HG03457 (cell line): ENCODE data around the gene DPEP1.
"Not testable (repeated sequence)": the region's sequence is repeated elsewhere in the genome, so short reads cannot be mapped to it uniquely, and the experiment has no call there.

ENCODE experiments used
- ATAC-seq: cut with Tn5 transposase; IDR thresholded peaks from one replicate; pipeline ENCODE4 v1.9.1; 2021; ENCODE audit warnings: moderate number of reproducible peaks; ENCODE audit not compliant: unreplicated experiment

Gene DPEP1

DNA sequence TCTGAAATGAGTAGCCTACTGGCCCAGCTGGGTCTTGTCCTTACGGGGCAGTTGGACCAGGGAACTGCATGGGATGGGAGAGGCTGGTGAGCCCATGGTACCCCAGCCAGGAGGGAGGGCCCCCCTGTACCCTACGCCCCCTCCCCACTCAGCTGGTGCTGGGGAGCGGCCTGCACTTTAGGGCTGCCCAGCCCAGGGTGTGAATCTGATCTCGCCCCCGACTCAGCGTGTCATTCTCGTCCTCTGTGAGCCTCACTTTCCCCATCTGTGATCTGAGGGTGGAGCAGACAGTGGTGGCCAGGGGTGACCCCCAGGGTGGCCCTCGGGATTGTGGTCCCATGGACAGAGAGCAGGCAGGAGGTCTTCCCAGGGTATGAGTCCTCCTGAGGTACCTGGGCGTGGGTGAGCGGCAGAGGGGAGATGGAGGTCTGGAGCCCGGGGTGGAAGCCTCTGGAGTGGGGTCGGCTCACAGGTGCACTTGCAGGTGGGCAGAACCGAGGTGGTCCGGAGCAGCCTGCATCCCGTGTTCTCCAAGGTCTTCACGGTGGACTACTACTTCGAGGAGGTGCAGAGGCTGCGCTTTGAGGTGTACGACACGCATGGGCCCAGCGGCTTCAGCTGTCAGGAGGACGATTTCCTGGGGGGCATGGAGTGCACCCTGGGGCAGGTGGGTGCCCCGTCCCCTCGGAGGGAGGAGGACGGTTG is 36.2 kb upstream of the DPEP1 start:
- ATAC-seq, result no peak

GRCh38 chr16:89579351-89579750 is 34.1 kb upstream of the DPEP1 start:
- ATAC-seq, result no peak

DNA sequence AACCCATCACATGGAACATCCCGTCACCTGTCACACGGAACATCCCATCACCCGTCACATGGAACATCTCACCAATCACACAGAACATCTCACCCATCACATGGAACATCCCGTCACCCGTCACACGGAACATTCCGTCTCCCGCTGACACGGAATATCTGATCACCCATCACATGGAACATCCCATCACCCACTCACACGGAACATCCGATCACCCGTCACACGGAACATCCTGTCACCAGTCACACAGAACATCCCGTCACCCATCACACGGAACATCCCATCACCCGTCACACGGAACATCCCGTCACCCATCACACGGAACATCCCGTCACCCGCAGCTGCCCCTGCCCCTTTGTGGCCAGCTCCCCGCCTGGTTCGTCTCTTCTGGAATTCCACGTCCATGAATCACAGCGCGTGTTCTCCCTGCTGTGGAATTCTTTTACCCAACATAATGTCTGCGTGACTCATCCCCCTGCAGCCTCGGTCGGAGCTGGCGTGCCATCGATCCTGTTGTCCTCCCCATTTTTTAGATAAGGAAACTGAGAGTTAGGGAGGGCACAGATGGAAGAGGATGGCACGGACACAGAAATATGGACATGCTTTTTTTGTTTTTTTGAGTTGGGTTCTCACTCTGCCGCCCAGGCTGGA is 32.3 kb upstream of the DPEP1 start:
- ATAC-seq, result no peak

DNA sequence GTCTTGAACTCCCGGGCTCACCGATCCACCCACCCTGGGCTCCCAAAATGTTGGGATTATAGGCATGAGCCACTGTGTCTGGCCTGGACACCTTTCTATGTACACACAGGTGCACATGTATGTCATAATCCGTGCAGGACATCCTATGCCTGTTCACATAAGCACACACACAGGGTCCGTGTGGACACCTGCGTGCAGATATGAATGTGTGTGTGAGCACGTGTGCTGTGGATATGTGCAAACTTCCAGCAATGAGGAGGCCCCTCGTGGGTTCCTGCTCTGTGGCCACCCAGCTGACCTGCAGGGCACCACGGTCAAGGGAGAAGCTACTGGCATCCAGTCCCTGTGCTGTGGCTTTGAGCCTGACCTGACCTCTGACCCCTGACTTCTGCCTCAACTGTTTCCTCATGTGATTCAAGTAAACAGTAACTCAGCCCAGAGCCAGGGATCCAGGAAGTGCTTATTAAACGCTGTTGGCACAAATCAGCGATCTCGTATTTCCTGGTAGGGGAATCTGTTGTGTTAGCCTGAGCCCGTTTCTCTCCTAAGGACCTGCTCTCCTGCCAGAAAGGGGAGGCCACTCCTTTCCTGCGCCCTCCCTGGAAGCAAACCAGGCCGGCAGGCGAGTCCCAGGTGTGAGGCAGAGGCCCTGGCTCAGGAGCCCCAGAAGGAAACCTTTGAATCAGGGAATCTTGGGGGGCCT is 31.4 kb upstream of the DPEP1 start:
- ATAC-seq, result no peak

DNA sequence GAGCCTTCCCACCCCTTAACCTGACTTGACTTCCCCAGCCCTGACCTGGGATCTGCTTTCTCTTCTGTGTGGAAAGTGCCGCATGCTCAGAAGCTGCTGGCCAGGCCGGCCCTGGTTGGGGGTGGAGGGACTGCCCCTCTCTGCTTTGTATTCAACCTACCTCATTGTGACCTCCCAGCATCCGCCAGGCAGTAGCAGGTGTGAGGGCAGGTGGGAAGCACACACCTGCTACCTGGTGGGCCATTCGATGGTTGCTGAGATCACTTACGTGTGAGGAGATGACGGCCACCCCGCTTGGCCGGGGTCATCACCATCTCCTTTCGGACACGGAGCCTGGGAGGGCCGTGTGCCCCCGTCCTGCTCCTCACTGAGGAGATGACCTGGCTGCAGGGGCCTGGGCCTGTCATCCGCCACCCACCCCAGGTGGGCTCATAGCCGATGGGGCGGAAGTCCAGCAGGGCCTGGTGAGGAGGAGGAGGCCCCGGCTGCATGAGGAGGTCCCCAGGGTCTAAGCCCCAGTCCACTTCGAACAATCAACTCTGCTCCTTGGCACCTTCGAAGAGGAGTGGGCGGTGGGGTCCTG is 30.7 kb upstream of the DPEP1 start:
- no peak for ATAC-seq

DNA sequence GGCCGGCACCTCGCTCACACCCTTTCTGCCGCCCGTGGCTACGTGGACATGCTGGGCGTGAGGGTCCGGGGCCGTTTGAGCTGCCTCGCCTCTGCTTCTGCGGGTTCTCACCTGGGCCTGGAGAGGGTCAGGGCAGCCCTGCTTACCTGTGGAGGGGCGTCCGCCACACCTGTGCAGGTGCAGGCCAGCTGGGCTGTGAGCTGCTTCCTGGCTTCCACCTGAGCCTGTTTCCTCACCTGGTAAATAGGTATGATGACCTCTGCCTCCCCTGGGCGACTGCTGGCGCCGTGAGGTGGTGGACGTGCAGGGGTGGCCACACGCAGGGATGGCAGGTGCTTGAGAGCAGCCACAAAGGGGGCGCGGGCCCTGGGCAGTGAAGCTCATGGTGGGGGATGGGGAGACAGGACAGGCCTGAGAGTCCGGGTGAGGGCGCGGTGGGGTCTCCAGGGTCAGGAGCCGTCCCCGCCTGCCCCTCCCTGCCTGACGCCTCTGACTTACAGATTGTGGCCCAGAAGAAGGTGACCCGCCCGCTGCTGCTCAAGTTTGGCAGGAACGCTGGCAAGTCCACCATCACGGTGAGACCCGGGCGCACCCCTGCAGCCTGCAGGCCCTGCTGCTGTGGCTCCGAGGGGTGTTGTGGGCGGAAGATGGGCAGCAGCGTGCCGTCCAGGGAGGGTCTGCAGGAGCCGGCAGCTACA is 30.1 kb upstream of the DPEP1 start:
- ATAC-seq, result no peak

DNA sequence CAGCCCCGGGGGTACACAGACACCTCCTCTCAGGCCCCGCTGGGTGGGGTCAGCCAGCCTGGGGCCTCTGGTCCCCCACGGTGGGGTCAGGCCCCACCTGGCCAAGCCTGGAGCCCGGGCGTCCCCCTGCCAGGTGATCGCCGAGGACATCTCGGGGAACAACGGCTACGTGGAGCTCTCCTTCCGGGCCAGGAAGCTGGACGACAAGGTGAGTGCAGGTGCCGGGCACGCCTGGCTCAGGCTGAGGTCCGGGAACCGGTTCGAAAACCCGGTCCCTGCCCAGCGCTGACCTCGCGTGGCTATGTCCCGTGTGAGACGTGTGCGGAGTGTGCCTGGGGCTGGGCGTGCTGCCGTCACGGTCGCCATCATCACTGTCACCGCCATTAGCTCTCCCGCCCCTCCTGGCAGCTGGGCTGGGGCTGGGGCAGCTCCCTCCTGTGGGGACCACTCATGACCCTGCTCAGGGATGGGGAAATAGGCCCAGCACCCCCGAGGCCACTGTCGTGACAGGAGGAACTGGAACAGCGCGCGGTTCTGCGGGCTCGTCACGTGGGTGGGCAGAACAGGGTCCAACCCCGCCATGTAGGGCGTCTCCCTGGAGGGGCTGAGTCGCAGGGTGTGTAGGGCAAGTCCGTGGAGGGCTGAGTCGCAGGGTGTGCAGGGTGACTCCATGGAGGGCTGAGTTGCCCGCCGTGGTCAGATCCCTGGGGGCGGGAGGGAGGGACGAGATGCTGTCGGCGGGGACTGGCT is 29.4 kb upstream of the DPEP1 start:
- no peak for ATAC-seq

GRCh38 chr16:89584768-89585549 is 28.5 kb upstream of the DPEP1 start:
- ATAC-seq, result no peak

- ATAC-seq, result no peak
Measured at GRCh38 chr16:89586218-89586617, 27.2 kb upstream of the DPEP1 start.

DNA sequence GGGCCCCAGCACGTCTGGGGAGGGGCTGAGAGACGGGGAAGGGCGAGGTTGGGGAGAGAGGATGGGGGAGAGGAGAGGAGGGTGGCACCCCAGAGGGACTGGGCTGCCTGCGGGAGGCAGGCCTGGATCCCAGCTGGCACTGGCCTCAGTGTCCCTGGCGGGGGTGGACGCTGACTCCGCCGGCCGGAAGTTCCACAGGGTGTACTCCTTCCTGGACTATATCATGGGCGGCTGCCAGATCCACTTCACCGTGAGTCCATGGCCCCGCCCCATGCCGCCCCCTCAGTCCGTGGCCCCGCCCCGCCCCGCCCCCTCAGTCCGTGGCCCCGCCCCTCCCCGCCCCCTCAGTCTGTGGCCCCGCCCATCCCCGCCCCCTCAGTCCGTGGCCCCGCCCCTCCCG is 26.6 kb upstream of the DPEP1 start:
- no peak for ATAC-seq

DNA sequence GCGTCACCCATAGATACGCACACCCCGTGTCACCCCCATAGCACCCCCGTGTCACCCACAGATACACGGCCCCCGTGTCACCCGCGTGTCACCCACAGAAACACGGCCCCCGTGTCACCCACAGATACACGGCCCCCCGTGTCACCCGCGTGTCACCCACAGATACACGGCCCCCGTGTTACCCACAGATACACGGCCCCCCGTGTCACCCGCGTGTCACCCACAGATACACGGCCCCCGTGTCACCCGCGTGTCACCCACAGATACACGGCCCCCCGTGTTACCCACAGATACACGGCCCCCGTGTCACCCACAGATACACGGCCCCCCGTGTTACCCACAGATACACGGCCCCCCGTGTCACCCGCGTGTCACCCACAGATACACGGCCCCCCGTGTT is 25.8 kb upstream of the DPEP1 start:
- not testable (repeated sequence) for ATAC-seq

- no peak for ATAC-seq
Measured at GRCh38 chr16:89588413-89589109, 24.9 kb upstream of the DPEP1 start.

- ATAC-seq, result no peak
Measured at GRCh38 chr16:89589241-89589926, 24.1 kb upstream of the DPEP1 start.

DNA sequence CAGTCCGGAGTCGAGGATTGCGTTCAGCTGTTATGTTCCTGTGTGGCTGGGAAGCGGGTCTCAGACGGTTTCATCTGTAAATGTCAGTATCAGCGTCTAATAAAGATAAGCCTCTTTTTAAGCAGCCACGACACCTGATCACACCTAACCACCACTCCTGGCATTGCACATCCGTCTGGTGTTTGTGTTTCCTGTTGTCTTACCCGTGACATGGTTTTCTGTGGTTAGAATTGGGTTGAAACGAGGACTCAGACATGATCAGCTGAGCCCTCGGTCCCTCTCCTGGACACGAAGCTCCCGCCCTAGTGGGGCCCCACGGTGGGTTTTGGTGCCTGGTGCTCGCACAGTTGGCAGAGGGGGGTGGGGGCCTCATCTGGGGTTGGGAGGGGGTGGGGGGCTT is 19.6 kb upstream of the DPEP1 start:
- ATAC-seq, result no peak

DNA sequence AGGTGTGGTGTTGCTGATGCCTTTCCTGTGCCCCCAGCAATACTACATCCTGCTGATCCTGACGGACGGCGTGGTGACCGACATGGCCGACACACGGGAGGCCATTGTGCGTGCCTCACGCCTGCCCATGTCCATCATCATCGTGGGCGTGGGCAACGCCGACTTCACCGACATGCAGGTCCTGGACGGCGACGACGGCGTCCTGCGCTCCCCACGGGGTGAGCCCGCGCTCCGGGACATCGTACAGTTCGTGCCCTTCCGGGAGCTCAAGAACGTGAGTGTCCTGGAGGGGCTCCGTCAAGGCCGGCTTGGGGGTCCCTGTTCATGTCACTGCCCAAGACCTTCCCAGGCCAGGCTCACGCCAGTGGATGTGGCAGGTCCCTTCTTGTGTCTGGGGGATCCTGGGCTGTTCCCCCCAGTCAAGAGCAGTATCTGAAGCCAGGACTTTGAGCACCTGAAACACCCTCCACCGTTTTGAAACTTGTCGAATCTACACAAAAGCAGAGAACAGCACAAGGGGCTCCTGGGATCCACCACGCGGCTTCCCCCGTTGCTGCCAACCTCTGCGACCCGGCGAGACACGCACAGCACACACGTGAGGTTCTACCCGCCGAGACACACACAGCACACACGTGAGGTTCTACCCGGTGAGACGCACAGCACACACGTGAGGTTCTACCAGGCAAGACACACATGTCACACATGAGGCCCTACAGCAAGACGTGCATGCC is 17.9 kb upstream of the DPEP1 start:
- no peak for ATAC-seq

- no peak for ATAC-seq
Measured at GRCh38 chr16:89596061-89596689, 17.3 kb upstream of the DPEP1 start.

DNA sequence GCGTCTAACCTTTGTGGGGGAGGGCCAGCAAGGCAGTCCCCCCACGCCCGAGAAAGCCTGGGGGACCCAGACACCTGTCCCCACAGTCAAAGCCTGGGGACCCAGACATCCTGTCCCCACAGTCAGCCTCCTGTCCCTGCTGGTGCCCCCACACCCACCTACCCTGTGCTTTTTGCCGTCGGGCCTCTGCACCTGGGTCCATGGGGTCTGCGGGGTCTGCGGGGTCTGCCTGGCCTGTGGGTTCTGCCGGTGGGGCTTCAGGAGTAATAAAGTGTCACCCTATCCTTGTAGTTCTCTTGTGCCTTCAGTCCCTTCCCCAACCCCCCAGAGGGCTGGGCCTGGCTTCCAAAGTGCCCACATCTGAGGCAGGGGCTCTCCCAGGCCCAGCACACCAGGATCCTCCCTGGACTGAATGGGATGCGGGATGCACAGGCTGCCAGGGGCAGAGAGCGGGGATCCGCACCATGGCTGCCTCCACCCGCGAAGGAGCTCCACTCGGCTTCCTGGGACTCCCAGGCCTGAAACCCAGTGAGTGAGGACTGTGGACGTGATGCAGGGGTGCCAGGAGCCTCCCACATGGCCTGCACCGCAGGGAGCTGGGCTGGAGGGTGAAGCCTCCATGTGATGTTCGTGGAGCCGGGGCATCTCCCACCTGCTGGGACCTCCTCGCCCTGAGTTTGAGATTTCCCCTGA is 16.3 kb upstream of the DPEP1 start:
- ATAC-seq, result no peak
